Endothelial cell of umbilical vein (primary cell): ENCODE results near the gene STAG1.

Experiments used
- FOS ChIP-seq: IDR thresholded peaks from 2 replicates; pipeline ENCODE4 v1.6.1; 2011; ENCODE audit warnings: mild to moderate bottlenecking, low read length, moderate library complexity, borderline replicate concordance; ENCODE audit not compliant: insufficient read depth
- POLR2A ChIP-seq: IDR thresholded peaks from 2 replicates; pipeline ENCODE4 v1.6.1; 2012; ENCODE audit warnings: low read depth, mild to moderate bottlenecking, control low read depth, low read length
- POLR2AphosphoS5 ChIP-seq: IDR thresholded peaks from 2 replicates; pipeline ENCODE4 v1.6.1; 2012; ENCODE audit warnings: low read depth, mild to moderate bottlenecking, control low read depth, low read length, moderate library complexity; ENCODE audit not compliant: insufficient read depth
- TF ChIP-seq, protein P1 (sequence below), 2 donors: IDR thresholded peaks; 1 replicate in 1 of 2; 2 replicates in 1 of 2; pipeline ENCODE4 v1.5.1; 2011; ENCODE audit warnings: low read length in 2 of 2, mild to moderate bottlenecking in 2 of 2, moderate library complexity in 2 of 2, control low read depth in 1 of 2, inconsistent platforms in 1 of 2, low read depth in 1 of 2; ENCODE audit not compliant: insufficient read depth in 1 of 2; ENCODE audit errors: extremely low read depth in 1 of 2

DNA sequence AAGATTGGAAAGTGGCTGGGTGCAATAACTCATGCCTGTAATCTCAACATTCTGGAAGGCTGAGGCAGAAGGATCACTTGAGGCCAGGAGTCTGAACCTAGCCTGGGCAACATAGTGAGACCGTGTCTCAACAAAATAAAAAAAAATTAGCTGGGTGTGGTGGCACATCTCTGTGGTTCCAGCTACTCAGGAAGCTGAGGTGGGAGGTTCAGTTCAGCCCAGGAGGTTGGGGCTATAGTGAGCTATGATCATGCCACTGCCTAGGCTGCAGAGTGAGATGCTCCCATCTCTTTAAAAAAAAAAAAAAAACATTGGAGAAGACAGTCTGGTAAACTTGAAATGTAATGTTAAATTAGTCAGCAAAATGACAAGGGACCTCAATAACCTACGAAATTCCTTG, 57.9 kb downstream of the STAG1 start:
- TF ChIP-seq FOS (no peak), POLR2AphosphoS5 (no peak), POLR2A (no peak)
- TF ChIP-seq, protein P1, sequence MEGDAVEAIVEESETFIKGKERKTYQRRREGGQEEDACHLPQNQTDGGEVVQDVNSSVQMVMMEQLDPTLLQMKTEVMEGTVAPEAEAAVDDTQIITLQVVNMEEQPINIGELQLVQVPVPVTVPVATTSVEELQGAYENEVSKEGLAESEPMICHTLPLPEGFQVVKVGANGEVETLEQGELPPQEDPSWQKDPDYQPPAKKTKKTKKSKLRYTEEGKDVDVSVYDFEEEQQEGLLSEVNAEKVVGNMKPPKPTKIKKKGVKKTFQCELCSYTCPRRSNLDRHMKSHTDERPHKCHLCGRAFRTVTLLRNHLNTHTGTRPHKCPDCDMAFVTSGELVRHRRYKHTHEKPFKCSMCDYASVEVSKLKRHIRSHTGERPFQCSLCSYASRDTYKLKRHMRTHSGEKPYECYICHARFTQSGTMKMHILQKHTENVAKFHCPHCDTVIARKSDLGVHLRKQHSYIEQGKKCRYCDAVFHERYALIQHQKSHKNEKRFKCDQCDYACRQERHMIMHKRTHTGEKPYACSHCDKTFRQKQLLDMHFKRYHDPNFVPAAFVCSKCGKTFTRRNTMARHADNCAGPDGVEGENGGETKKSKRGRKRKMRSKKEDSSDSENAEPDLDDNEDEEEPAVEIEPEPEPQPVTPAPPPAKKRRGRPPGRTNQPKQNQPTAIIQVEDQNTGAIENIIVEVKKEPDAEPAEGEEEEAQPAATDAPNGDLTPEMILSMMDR (IDR thresholded peaks at IDR 0.05; ENCODE audit: extremely low read depth in 1 of 2, insufficient read depth in 1 of 2, low read depth in 1 of 2, low read length in 2 of 2) = no peak
